ENCODE data around the gene ELOB.

Gene ELOB

GRCh38 chr16:2824626-2825025 is 47.5 kb upstream of the ELOB start:
- H3K36me3 ChIP-seq (ENCODE audit: insufficient read depth, low read length), result no peaks in the 10 kb centered on the region
- H3K4me2 ChIP-seq (ENCODE audit: insufficient read depth, low read length), result no peak overlapping the region
- no peak overlapping the region for H3K27ac ChIP-seq (ENCODE audit: low read length)
- ATAC-seq (ENCODE audit: insufficient read depth, low read depth) (no peak), DNase-seq (no peak)
- H3K79me2 ChIP-seq (ENCODE audit: insufficient read depth, low read length), result no peaks in the 10 kb centered on the region
- H4K20me1 ChIP-seq (ENCODE audit: insufficient read depth, low read length), result no peaks in the 10 kb centered on the region; the same call in 1 of the 2 replicates
- no peak overlapping the region for H3K4me3 ChIP-seq (ENCODE audit: low read depth in 1 of 2, low read length in 2 of 2)
- peaks cover 2% of the 10 kb centered on the region for H3K27me3 ChIP-seq (ENCODE audit: insufficient read depth, low read length, poor library complexity)
- H3K9ac ChIP-seq (ENCODE audit: low read depth, low read length), result no peak overlapping the region
- H2AFZ ChIP-seq (ENCODE audit: low read depth, low read length), result no peak overlapping the region
- H3K9me3 ChIP-seq (ENCODE audit: insufficient read depth, low read length, severe bottlenecking), result no peaks in the 10 kb centered on the region
- H3K4me1 ChIP-seq (ENCODE audit: insufficient read depth, low read length), result no peaks in the 10 kb centered on the region
- no peak for TF ChIP-seq EZH2 (IDR thresholded peaks at IDR 0.05; ENCODE audit: borderline replicate concordance, low read depth, low read length, severe bottlenecking)
- TF ChIP-seq CTCF (IDR thresholded peaks at IDR 0.05; ENCODE audit: borderline replicate concordance, extremely low read depth, low read length, poor library complexity, severe bottlenecking), result no peak

GRCh38 chr16:2822496-2822895 is 45.4 kb upstream of the ELOB start:
- no peak overlapping the region for H3K4me2 ChIP-seq (ENCODE audit: insufficient read depth, low read length)
- no peak overlapping the region for H3K27ac ChIP-seq (ENCODE audit: low read length)
- ATAC-seq (ENCODE audit: insufficient read depth, low read depth) (no peak), DNase-seq (no peak)
- H3K36me3 ChIP-seq (ENCODE audit: insufficient read depth, low read length), result no peaks in the 10 kb centered on the region
- H3K79me2 ChIP-seq (ENCODE audit: insufficient read depth, low read length), result no peaks in the 10 kb centered on the region
- no peak overlapping the region for H2AFZ ChIP-seq (ENCODE audit: low read depth, low read length)
- no peaks in the 10 kb centered on the region; the same call in 1 of the 2 replicates for H4K20me1 ChIP-seq (ENCODE audit: insufficient read depth, low read length)
- H3K4me3 ChIP-seq (ENCODE audit: low read depth in 1 of 2, low read length in 2 of 2), result no peak overlapping the region
- no peaks in the 10 kb centered on the region for H3K9me3 ChIP-seq (ENCODE audit: insufficient read depth, low read length, severe bottlenecking)
- H3K4me1 ChIP-seq (ENCODE audit: insufficient read depth, low read length), result no peaks in the 10 kb centered on the region
- H3K27me3 ChIP-seq (ENCODE audit: insufficient read depth, low read length, poor library complexity), result peaks cover 2% of the 10 kb centered on the region
- TF ChIP-seq CTCF (IDR thresholded peaks at IDR 0.05; ENCODE audit: borderline replicate concordance, extremely low read depth, low read length, poor library complexity, severe bottlenecking), result no peak
- TF ChIP-seq EZH2 (IDR thresholded peaks at IDR 0.05; ENCODE audit: borderline replicate concordance, low read depth, low read length, severe bottlenecking), result no peak
- H3K9ac ChIP-seq (ENCODE audit: low read depth, low read length), result no peak overlapping the region

GRCh38 chr16:2822158-2822495 is 45.0 kb upstream of the ELOB start:
- no peak overlapping the region for H3K27ac ChIP-seq (ENCODE audit: low read length)
- no peak overlapping the region for H3K9ac ChIP-seq (ENCODE audit: low read depth, low read length)
- no peaks in the 10 kb centered on the region for H3K79me2 ChIP-seq (ENCODE audit: insufficient read depth, low read length)
- H2AFZ ChIP-seq (ENCODE audit: low read depth, low read length), result no peak overlapping the region
- TF ChIP-seq EZH2 (IDR thresholded peaks at IDR 0.05; ENCODE audit: borderline replicate concordance, low read depth, low read length, severe bottlenecking) (no peak), CTCF (IDR thresholded peaks at IDR 0.05; ENCODE audit: borderline replicate concordance, extremely low read depth, low read length, poor library complexity, severe bottlenecking) (no peak)
- ATAC-seq (ENCODE audit: insufficient read depth, low read depth), result no peak
- peaks cover 1% of the 10 kb centered on the region for H3K27me3 ChIP-seq (ENCODE audit: insufficient read depth, low read length, poor library complexity)
- H3K36me3 ChIP-seq (ENCODE audit: insufficient read depth, low read length), result no peaks in the 10 kb centered on the region
- DNase-seq, result no peak
- no peak overlapping the region for H3K4me3 ChIP-seq (ENCODE audit: low read depth in 1 of 2, low read length in 2 of 2)
- H3K4me1 ChIP-seq (ENCODE audit: insufficient read depth, low read length), result no peaks in the 10 kb centered on the region
- H3K9me3 ChIP-seq (ENCODE audit: insufficient read depth, low read length, severe bottlenecking), result no peaks in the 10 kb centered on the region
- H3K4me2 ChIP-seq (ENCODE audit: insufficient read depth, low read length), result no peak overlapping the region
- H4K20me1 ChIP-seq (ENCODE audit: insufficient read depth, low read length), result no peaks in the 10 kb centered on the region

All from DND-41 (cell line).